Liver (tissue), 3 donors: Measurements from ENCODE around the gene CTNNBL1.

Experiments used
- ATF3 ChIP-seq: IDR thresholded peaks from 2 replicates; pipeline ENCODE4 v1.6.1; 2016; ENCODE audit warnings: antibody characterized with exemption
- CTCF ChIP-seq: fragments of 150-350 bp; IDR thresholded peaks from 2 replicates; pipeline ENCODE4 v1.5.1; 2017; ENCODE audit warnings: improper control_type of control experiment, low read depth, low read length; ENCODE audit not compliant: missing input control
- GABPA ChIP-seq, 2 donors: IDR thresholded peaks in 1 of 2; conservative IDR thresholded peaks in 1 of 2; 2 replicates each; pipeline ENCODE4 v1.6.1; 2016; ENCODE audit warnings: antibody characterized with exemption in 2 of 2, mild to moderate bottlenecking in 1 of 2, moderate library complexity in 1 of 2
- JUND ChIP-seq, 2 donors: IDR thresholded peaks; 2 replicates each; pipeline ENCODE4 v1.6.1; 2016; ENCODE audit warnings: antibody characterized with exemption in 2 of 2
- TAF1 ChIP-seq: conservative IDR thresholded peaks from 2 replicates; pipeline ENCODE4 v1.6.1; 2016; ENCODE audit warnings: antibody characterized with exemption, mild to moderate bottlenecking
- TF ChIP-seq, protein P1 (sequence below): IDR thresholded peaks from 2 replicates; pipeline ENCODE4 v1.6.1; 2016; ENCODE audit warnings: antibody characterized with exemption, mild to moderate bottlenecking
- donor health status: healthy.
- donor health status: healthy.

- TF ChIP-seq CTCF (no peak), JUND (IDR thresholded peaks at IDR 0.05) (no peak), ATF3 (no peak), GABPA (IDR thresholded peaks at IDR 0.05 in 1 of 2, conservative IDR thresholded peaks at IDR 0.05 in 1 of 2) (no peak), TAF1 (no peak)
- TF ChIP-seq, protein P1, sequence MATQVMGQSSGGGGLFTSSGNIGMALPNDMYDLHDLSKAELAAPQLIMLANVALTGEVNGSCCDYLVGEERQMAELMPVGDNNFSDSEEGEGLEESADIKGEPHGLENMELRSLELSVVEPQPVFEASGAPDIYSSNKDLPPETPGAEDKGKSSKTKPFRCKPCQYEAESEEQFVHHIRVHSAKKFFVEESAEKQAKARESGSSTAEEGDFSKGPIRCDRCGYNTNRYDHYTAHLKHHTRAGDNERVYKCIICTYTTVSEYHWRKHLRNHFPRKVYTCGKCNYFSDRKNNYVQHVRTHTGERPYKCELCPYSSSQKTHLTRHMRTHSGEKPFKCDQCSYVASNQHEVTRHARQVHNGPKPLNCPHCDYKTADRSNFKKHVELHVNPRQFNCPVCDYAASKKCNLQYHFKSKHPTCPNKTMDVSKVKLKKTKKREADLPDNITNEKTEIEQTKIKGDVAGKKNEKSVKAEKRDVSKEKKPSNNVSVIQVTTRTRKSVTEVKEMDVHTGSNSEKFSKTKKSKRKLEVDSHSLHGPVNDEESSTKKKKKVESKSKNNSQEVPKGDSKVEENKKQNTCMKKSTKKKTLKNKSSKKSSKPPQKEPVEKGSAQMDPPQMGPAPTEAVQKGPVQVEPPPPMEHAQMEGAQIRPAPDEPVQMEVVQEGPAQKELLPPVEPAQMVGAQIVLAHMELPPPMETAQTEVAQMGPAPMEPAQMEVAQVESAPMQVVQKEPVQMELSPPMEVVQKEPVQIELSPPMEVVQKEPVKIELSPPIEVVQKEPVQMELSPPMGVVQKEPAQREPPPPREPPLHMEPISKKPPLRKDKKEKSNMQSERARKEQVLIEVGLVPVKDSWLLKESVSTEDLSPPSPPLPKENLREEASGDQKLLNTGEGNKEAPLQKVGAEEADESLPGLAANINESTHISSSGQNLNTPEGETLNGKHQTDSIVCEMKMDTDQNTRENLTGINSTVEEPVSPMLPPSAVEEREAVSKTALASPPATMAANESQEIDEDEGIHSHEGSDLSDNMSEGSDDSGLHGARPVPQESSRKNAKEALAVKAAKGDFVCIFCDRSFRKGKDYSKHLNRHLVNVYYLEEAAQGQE, result no peak
Observed at GRCh38 chr20:37913567-37914366, 219.9 kb downstream of the CTNNBL1 start.
